NT2/D1 (cell line): Measurements from ENCODE around the gene CEP57.

Experiments used
- SUZ12 ChIP-seq: IDR thresholded peaks from 2 replicates; pipeline ENCODE4 v1.6.1; 2011; ENCODE audit not compliant: insufficient read length, insufficient read depth; ENCODE audit errors: extremely low read depth
- ZNF274 ChIP-seq: IDR thresholded peaks from 2 replicates; pipeline ENCODE4 v1.6.1; 2011; ENCODE audit warnings: mild to moderate bottlenecking, low read depth, low read length

DNA sequence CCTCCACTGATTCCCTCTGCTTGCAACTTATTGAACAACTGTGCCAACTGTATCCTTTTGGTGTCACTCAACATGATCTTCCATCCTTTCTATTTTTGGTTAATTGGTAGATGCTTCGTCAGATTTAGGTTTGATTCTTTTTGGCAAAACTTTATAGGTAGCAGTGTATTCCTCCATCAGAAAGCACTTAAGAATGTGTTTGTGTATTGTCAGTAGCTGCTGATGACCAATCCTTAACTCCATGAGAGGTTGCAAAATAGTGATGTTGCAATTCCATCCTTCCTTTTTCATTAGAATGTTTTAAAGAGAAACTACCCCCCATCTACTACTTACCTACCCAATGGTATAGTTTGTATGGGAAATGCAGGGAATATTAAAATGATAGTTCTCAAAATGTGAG is 22.8 kb upstream of the CEP57 start:
- TF ChIP-seq ZNF274 (no peak), SUZ12 (no peak)
